ENCODE measurements around the gene PLEKHG2. TPM values are rescaled to one million over a fixed set of nuclear protein-coding genes. Genes with fewer than 3 reads are reported as not detected.

PLEKHG2 gene
- total RNA-seq, 1 donor from 2014 or later = 13.6 TPM

DNA sequence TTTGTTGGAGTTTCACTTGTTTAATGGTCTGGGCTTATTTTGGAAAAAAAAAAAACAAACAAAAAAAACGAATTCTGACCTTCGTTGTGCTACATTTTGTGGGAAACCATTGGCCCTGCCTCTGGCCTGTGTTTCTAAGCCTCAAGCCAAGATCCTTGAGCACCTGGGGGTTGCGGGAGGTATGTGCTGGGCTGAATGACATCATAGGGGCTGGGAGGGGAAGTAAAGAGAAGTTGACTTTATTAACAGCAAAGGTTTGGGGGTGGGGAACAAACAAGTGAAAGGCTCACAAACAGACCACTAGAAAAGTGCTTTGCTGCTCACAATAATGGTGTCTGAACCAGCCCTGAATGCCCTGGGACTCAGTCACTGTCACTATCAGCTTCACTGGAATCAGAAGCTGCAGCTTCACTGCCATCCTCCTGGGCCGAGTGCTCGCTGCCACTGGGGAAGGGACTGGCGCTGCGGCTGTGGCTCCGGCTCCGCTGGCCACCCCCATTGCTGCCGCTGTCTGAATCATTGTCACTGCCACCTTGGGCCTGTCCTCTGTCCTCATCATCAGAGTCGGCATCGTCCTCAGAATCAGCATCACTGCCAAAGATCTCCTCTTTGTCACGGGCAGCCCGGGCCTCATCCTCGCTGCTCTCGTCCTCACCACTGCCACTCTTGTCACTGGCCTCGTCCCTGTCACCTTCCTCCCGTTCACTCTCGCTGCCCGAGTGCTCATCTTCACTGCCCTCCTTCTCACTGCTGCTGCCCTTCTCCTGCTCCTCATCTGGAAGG, 26.6 kb upstream of the PLEKHG2 start:
- no peak for DNase-seq

DNA sequence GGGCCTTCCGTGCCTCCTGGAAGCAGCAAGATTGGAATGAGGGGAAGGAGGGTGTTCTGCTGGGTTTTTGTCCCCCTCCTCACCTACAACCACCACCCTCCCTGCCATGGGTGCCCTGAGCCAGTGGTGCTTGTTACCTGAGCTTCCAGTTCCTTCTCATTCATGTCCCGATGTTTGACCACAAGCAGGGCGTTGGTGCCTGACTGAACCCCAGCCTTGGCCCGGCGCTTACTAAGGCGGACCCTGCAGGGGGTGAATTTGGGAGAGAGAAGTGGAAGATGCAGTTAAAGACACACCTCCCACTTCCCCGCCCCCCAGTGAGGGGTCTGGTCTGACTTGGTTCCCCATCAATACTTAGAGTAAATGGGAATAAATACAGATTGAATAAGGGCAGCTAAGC, 25.9 kb upstream of the PLEKHG2 start:
- DNase-seq = no peak

DNA sequence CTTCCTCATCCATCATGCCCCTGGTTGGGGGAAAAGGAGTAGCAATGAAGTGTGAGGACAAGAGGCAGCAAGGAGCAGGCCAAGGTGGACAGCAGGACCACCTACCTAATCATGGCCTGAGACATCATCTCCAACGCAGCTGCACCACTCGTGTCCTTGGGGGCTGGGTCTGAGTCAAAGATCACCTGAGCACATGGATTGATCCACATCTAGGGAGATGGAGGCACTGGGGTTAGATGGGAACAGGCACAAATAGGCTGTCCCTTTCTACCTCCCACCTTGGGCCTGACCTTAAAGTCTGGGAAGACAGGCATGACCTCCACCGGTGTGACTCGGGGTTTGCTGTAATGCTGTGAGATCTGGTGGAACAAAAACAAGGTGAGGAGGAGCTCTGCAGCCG, 23.8 kb upstream of the PLEKHG2 start:
- DNase-seq = no peak

DNA sequence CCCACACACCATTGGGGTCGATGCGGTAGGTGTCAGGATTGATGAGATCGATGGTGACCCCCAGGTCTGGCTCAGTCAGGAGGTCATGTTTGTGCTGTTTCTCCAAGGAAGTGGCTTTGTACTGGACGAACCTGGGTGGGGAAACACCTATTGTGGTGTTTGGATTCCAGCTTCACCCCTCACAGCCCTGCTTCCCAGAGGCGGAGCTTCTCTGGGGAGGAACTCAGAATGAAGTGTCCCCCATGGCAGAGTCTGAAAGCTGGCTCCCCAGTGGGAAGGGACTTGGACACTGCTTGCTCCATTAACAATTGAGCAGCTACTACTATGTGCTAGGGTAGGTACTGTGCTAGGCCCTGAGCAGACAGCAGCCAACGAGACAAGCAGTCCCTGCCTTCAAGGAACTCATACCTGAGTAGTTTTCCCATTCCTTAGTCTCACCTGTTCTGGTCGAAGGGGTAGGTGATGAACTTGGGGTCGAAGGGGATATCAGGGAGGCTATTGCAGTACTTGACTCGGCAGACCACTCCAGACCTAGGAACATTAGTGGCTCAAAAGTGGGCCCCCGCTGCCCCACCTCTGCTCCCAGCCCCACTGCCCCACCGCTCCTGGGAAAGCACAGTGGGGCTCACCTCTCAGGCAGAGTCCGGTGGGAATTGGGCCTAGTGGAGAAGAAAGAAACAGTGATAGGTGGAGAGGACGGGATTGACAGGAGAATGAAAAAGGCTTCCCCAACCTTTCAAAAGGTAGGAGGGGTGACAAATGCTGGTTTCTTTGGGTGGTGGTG, 22.6 kb upstream of the PLEKHG2 start:
- no peak for DNase-seq

DNA sequence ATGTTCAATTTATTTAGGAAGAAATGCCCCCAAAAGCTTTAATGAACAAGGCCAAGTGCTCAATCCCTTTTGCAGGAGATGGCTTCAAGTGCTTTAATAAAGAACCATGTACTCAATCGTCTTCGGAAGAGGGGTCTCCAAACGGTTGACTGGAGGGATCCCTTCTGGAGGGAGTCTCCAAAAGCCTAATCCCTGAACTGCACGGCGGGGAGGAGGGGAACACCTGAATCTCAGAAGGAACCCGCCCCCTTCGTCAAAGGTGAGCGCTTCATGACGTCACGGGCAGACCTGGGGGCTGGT, 22.1 kb upstream of the PLEKHG2 start:
- no peak for DNase-seq

DNA sequence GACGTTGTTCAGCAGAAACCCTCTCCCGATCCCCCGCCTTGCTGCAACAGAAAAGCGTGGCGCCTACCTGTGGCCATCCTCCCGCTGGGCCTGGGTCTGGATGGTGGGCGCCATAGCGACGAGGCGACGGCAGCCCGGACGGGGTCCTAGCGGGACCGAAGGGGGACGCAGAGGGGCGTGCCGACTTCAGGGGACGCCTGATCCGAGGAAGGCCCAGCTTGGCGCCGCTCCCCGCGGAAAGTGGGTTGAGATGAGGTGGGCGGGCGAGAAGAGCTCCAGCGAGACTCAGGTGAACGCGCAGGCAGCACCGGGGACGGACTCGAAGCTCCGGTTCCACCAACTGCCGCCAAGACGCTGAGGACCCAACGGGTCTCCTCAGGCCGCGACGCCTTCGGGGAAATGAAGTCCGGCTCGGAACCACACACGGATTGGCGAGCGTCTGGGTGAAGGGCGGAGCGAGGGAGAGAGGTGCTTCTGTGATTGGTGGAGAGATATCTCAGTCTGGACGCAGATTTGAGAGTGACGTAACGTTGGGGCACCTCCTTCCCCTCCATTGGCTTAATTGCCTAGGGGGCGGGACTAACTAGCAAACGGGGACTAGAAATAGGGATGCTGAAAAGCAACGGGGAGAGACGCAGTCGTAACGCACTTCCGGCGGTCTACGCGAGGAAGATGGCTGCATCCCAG, 21.6 kb upstream of the PLEKHG2 start, which contains the start of the genes MED29 and PAF1:
MED29 (plus strand) TSS at position 628 of the 687 bp plus-strand sequence; CDS start at position 673, 45 bp downstream.
PAF1 (minus strand) TSS at position 356 of the 687 bp plus-strand sequence; CDS start at position 114, 242 bp downstream.
- DNase-seq = peak; percentile 100

DNA sequence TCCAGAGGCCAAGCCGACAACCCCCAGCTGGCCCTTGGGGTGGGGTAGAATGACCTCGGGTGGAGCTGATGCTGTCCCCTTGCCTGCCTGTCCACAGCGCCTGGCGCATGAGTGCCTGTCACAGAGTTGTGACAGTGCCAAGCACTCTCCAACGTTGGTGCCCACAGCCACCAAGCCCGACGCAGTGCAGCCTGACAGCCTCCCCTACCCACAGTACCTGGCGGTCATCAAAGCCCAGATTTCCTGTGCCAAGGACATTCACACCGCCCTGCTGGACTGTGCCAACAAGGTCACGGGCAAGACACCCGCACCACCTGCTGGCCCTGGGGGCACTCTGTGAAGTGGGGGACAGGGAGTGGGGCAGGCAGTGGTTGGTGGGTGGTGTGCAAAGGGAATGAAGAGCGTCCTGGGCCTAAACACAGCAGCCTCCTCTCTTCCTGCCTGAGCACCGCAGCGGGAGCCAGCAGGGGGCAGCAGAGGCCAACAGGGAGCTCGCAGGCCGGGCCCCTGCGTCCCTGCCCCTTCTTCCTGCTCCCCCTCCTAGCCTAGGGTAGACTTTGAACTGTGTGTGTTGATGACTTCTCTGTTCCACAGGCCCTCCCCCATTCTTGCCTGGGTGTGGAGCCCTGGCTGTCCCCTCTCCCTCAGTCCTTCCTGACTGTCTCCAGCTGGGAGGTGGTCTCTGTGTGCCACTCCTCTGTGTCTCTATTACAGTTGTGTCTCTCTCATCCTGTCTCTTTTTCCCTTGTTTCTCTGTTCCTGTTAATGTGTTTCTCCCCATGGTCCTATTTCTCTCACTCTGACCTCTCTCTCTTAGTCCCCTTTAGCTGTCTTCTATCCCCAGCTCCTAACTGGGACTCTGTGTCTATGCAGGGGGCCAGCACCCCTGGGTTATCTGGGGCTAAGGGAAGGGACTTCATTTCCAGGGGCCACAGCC, 14.8 kb upstream of the PLEKHG2 start:
- DNase-seq = peak; percentile 91

DNA sequence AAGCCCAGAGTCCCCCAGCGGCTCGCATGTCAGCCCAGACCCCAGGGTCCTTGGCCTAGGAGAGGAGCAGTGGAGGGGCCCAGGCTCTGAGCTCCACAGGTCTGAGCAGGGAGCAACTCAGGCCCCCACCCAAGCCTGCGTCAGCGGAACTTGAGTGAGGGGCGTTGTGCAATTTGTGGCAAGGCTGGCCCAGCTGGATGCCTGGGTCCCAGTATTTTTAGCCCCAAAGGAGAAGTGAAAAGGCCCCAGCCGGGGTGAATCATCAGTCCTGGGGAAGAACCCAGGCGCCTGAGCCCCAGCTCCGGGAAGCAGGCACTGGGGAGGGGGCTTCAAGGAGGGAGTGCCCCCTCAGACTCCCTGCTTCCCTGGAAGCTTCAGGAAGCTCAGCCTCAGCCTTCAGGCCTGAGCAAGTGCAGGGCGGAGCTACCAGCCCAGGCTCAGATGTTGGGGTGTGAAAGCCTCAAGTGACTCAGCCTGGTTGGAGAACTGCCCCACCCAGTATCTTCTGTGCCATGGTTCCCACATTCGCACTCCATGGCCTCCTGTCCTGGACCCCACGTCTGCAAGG, 14.1 kb upstream of the PLEKHG2 start:
- DNase-seq = no peak

DNA sequence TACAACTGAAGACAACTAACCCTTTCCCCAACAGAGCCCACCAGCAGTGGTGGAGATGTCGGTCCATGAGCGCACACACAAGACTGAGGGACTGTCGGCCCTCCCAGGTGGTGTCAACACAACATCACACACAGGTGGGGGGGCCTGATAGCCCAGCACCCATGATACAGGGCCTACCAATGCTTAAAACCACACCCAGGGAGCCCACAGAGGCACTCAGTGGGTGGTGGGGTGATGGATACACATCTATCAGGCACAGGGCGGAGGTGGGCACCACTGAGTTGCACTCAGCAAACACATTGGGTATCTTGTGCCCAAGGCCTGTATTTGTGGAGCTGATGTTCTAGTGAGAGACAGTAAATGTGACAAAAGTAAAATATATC, 12.8 kb upstream of the PLEKHG2 start:
- DNase-seq = no peak

DNA sequence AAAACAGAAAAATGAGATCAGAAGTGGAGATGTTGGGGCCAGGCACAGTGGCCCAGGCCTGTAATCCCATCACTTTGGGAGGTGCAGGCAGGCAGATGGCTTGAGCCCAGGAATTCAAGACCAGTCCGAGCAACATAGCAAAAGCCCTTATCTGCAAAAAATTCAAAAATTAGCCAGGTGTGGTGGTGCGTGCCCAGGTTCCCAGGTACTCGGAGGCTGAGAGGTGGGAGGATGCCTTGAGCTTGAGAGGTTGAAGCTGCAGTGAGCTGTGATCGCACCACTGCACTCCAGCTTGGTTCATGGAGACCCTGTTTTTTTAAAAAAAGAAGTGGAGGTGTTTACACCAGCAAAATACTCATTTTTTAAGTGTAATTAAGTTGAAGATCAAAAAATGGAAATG, 12.4 kb upstream of the PLEKHG2 start:
- no peak for DNase-seq

DNA sequence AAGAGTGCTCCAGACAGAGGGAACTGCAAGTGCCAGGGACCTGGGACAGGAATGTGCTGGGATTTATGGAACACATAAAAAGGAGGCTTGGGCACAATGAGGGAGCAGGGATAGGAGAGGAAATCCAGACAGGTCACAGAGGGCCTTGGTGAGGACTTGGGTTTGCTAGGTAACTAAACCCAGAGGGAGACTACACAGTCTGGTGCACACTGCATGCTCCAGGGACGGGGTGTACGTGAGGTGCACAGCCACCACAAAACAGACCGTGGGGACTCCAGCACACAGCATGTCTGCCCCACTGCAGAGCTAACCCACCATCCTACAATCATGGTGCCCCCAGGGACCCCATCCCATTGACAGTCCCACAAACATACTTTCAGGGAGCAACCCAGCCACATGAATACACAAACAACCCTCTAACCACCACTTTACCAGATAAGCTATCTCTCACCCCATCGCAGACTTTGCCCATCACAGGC, 11.4 kb upstream of the PLEKHG2 start:
- no peak for DNase-seq

DNA sequence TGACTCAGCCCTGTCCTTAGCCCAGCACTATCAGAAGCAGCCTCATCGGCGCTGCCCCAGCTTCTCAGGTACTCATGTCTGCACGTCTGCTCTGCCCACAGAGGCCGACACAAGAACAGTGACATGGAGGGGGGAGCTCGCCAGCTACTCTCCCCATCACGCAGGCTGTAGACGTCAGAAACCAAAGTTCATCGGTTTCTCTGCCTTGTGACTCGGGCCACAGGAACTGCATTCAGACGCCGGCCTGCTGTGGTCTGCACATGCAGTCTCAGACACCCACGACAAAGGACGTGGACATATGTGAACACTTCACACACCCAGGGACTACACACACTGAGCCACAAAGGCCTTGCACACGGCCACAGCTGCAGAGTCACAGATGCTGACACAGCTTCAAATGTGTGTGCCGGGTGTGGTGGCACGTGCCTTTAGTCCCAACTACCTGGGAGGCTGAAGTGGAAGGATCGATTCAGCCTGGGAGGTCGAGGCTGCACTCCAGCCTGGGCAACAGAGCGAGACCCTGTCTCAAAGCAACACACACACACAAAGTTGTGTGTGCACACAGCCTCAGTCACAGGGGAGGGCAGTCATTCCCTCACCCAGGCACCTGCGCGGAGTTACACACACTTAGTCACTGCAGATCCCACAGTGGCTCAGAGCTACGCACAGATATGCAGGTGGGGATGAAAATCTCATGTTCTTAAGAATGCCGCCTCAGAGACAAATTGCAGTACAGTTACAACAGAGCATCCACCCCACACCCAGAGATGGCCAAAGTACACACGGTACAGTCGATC, 10.7 kb upstream of the PLEKHG2 start:
- no peak for DNase-seq

DNA sequence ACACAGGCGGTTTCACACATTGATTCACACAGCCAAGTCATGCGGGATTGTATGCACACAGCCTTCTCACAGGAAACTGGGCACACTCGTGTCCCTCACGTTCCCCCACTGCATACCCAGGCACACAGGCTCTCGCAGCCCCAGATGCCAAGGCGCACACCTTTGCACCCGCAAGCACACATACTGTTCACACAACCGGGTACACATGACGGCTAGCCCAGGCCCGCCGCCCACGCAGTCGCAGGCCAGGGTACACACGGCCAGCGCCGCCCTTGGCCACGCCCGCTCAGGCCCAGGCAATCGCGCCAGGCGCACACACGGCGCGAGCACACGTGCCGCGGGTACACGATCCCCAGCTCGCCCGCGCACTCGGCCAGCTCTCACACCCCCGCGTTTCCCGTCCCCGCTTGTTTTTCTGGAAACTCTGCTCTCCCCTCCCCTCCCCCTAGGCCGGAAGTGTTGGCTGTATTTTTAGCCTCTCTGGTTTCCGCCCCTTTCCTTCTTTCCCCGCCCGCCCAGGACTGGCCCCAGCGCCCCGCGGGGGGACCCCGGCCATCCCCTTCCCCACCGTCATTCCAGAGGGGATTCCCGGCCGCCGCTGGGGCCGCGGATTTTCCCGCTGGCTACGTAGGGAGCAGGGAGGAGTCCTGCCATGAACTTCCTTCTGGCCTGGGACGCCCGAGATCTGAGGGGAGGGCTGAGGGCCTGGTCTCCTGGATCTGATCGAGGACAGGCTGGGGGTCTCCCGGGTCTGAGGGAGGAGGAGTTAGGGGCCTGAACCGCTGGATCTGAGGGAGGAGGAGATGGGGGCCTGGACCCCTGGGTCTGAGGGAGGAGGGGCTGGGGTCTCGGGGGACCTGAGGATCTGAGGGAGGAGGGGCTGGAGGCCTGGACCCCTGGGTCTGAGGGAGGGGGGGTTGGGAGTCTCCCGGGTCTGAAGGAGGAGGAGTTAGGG, 9.8 kb upstream of the PLEKHG2 start:
- DNase-seq = peak; percentile 95

DNA sequence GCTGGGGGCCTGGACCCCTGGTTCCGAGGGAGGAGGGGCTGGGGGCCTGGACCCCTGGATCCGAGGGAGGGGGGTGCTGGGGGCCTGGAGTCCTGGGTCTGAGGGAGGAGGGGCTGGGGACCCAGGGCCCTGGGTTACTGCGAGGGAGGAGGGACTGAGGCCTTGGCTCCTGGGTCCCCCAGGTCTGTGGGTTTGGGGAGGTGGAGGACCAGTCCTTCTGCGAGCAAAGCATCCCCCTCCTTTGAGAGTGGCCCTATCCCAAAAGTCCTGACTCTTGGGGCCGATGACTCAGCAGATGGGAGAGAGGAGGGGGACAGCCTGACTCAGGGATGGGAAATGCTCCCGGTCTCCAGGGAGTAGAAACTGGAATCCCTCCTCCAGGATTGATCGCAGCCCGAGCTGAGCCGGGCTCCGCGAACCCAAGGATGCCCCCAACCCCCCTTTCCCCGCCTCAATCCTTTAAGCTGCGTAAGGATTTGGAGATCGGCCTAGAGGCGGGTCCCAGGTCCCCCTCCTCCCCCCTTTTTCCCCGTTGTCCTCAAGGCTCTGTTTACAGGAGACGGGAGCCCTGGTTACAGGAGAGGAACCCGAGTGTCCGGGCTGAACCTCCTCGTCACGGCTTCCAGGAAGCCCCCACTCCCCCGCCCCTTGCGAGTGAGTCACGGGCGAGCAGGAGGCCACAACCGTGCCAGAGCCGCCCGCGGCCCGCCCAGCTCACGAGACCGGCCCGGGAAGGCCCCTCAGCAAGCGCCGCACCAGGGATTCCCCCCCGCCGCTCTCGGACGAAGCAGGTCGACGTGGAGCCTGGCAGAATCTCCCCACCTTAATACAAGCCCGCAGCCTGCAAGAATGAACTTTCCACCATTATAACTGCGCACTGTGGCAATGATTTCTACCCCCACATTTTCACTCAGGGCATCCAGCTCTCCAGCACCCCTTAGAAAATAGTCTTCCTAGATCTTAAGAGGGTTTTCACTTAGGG, 8.8 kb upstream of the PLEKHG2 start:
- peak; percentile 99 for DNase-seq

DNA sequence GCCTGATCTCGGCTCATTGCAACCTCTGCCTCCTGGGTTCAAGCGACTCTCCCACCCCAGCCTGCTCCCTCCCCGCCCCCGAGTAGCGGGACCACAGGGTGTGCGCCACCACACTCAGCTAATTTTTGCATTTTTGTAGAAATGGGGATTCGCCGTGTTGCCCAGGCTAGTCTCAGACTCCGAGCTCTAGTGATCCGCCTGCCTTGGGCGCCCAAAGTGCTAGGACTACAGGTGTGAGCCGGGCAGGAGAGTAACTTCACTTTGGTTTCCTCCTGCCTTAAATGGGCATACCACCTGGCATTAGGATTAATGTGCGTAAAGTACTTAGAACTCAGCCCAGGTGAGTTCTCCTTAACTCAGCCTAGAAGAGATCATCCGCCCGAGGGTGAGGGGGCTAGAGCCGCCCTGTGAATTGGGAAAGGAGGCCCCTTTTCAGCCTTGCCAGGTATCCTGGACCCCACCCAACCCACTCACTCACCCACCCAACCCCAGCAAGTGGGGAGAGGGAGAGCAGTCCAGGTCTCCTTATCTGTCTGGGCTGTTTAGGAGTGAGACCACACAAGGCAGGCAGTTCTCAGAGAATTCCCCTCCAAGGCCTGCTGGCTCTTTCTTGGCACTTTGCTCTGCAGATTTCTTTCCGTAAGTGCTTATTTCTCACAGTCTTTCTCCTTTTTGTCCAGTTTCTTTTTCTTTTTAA, 7.1 kb upstream of the PLEKHG2 start:
- DNase-seq = no peak

DNA sequence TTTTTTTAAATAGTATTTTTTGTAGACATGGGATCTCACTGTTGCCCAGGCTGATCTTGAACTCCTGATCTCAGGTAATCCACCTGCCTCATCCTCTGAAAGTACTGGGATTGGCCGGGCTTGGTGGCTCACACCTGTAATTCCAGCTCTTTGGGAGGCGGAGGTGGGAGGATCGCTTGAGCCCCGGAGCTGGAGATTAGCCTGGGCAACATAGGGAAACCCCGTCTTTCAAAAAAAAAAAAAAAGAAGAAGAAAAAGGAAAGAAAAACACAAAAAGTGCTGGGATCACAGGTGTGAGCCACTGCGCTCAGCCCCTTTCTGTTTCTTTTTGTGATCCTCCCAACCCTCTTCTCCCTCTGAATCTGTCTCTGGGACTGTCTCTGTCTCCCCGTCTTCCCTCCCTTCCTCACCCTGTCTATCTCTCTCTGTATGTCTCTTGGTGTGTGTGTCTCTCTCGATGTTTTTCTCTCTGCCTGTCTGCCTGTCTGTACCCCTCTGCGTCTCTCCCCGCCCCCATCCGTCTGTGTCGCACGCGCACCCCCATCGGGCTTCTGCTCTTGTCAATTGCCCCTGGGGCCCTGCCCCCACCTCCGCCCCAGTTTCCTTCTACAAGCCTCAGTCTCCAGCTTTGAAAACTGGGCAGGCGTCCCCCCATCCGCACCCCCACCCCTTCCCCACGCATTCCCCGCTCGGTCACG, 6.4 kb upstream of the PLEKHG2 start:
- DNase-seq = no peak
